Cardiac muscle cell (in vitro differentiated cells and primary cell): ENCODE measurements around the gene MGAT2. TPM values are rescaled to one million over a fixed set of nuclear protein-coding genes. Genes with fewer than 3 reads are reported as not detected.
"Not testable (repeated sequence)": the region's sequence is repeated elsewhere in the genome, so short reads cannot be mapped to it uniquely, and the experiment has no call there.

Experiments used
- DNase-seq, 2 donors: peaks; one replicate each; pipeline versions ENCODE4 v3.0.0 to v3.0.0-alpha.2; 2010 to 2017; ENCODE audit warnings: low read depth in 1 of 2, low spot score in 1 of 2
- H3K27ac ChIP-seq: fragments of 200-600 bp; sonication (generic); 2 replicates; pipeline ENCODE4 v1.5.1; 2016
- H3K27me3 ChIP-seq: fragments of 200-600 bp; sonication (generic); 2 replicates; pipeline ENCODE4 v1.6.0; 2016; ENCODE audit warnings: control low read depth
- H3K36me3 ChIP-seq: fragments of 200-600 bp; sonication (generic); 2 replicates; pipeline ENCODE4 v1.5.1; 2016; ENCODE audit warnings: control low read depth
- H3K4me1 ChIP-seq: fragments of 200-600 bp; sonication (generic); 2 replicates; pipeline ENCODE4 v1.8.1; 2017; ENCODE audit warnings: low read depth, mild to moderate bottlenecking, mixed run types
- H3K4me3 ChIP-seq: fragments of 200-600 bp; sonication (generic); 2 replicates; pipeline ENCODE4 v1.5.1; 2016; ENCODE audit warnings: mild to moderate bottlenecking
- H3K9me3 ChIP-seq: fragments of 200-600 bp; sonication (generic); 2 replicates; pipeline ENCODE4 v1.5.1; 2017; ENCODE audit warnings: low read depth, mild to moderate bottlenecking, control low read depth
- polyA plus RNA-seq: library from polyadenylated mRNA; unstranded; fragments of >200 nt; fragmentation: Nextera tagmentation; extraction: Ambion mirVana; gene quantifications from 2 replicates; pipeline ENCODE4 v1.2.1, GENCODE V29; 2016
- total RNA-seq: library from RNA; depleted of rRNA; stranded (reverse); fragments of >200 nt; gene quantifications from 2 replicates; pipeline ENCODE4 v1.2.3, GENCODE V29; 2016
- TF ChIP-seq, protein P1 (sequence below): IDR thresholded peaks from 2 replicates; pipeline ENCODE4 v1.5.1; 2012; ENCODE audit warnings: low read depth, mild to moderate bottlenecking, low read length

MGAT2 gene
- total and polyA plus RNA-seq, 2 experiments from 2014 or later = 35.9 to 45.3 TPM

DNA sequence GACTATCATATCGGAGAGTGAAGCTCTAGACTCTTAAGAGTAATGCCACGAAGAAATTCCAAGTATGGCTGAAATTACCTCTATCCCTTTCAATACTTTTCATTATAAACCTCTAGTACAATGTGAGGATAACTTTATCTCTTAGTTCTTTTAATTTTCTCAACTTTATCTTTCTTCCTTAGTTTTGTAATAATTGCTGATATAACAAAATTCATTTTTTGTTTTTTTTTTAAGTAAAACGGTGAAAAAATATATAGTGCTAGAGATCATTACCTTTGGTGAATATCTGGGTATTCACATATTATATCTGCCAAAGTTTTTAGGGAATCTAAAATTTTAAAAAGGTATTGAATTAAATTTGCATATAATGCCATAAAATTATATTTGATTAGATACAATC lies 33.9 kb downstream of the MGAT2 start:
- TF ChIP-seq, protein P1, sequence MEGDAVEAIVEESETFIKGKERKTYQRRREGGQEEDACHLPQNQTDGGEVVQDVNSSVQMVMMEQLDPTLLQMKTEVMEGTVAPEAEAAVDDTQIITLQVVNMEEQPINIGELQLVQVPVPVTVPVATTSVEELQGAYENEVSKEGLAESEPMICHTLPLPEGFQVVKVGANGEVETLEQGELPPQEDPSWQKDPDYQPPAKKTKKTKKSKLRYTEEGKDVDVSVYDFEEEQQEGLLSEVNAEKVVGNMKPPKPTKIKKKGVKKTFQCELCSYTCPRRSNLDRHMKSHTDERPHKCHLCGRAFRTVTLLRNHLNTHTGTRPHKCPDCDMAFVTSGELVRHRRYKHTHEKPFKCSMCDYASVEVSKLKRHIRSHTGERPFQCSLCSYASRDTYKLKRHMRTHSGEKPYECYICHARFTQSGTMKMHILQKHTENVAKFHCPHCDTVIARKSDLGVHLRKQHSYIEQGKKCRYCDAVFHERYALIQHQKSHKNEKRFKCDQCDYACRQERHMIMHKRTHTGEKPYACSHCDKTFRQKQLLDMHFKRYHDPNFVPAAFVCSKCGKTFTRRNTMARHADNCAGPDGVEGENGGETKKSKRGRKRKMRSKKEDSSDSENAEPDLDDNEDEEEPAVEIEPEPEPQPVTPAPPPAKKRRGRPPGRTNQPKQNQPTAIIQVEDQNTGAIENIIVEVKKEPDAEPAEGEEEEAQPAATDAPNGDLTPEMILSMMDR = no peak
- Histone ChIP-seq H3K27ac (no peak overlapping the region), H3K4me3 (no peak overlapping the region), H3K4me1 (no peaks in the 10 kb centered on the region), H3K27me3 (no peaks in the 10 kb centered on the region), H3K9me3 (no peaks in the 10 kb centered on the region), H3K36me3 (no peaks in the 10 kb centered on the region)
- no peak for DNase-seq

DNA sequence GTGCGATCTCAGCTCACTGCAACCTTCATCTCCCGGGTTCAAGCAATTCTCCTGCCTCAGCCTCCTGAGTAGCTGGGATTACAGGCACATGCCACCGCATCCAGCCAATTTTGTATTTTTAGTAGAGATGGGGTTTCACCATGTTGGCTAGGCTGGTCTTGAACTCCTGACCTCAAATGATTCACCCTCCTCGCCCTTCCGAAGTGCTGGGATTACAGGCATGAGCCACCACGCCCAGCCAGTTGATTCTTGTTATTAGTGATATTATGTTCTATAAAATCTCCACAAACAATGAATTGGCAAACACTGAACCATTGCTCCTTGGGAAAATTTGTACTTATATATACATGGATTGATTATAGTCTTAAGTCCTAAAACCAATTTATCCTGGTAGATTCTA lies 36.9 kb downstream of the MGAT2 start:
- H3K27me3 ChIP-seq, H3K27ac ChIP-seq, H3K36me3 ChIP-seq, H3K4me3 ChIP-seq, DNase-seq, H3K4me1 ChIP-seq, H3K9me3 ChIP-seq: not testable (repeated sequence)

DNA sequence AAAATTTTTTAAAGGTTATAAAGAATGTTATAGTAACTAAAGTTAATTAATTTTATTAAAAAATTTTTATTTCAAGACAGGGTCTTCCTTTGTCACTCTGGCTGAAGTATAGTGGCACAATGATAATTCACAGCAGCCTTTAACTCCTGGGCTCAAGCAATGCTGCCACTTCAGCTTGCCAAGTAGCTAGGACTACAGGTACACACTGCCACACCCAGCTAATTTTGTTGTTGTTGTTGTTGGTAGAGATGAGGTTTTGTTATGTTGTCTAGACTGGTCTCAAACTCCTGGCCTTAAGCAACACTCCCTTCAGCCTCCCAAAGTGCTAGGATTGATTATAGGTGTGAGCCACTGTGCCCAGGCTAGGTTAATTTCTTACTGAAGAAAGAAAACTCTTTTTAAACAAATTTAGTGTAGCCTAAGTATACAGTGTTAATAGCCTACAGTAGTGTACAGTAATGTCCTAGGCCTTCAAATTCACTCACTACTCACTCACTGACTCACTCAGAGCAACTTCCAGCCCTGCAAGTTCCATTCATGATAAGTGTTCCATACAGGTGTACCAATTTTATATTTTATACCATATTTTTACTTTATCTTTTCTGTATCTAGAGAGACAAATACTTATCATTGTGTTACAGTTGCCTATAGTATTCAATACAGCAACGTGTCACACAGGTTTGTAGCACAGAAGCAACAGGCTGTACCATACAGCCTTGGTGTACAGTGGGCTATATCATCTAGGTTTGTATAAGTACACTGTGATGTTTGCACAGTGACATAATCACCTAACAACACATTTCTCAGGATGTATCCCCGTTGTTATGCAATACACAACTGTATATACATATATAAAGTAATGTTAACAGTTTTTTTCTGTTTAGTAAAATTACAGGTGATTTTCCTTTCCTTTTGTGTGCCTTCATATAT lies 39.2 kb downstream of the MGAT2 start:
- no peak overlapping the region for H3K27ac ChIP-seq
- no peaks in the 10 kb centered on the region for H3K36me3 ChIP-seq
- no peak for DNase-seq
- H3K4me3 ChIP-seq = no peak overlapping the region
- H3K4me1 ChIP-seq = no peaks in the 10 kb centered on the region
- H3K27me3 ChIP-seq = no peaks in the 10 kb centered on the region
- H3K9me3 ChIP-seq = no peaks in the 10 kb centered on the region
- TF ChIP-seq, protein P1 = no peak

DNA sequence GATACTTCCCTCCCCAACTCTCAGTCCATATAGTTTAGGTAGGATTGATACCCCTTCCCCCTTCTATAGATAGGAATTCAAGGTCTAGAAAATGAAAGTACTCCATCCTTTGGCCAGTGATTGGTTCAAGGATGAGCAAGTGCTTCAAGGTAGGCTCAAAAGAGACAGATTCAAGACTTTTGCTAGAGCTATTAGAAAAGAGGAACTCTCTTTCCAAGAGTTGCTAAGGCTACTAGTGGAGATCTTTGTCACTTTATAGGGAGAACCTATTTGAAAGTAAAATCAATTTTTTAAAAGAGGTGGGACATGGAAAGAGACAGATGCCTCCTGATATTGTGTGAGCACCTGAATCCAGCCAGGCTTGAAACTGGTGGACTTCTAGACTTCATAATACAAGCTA lies 49.9 kb downstream of the MGAT2 start:
- TF ChIP-seq, protein P1 = no peak
- Histone ChIP-seq H3K4me1 (no peaks in the 10 kb centered on the region), H3K9me3 (no peaks in the 10 kb centered on the region), H3K27me3 (no peaks in the 10 kb centered on the region), H3K27ac (no peak overlapping the region), H3K36me3 (no peaks in the 10 kb centered on the region), H3K4me3 (no peak overlapping the region)
- DNase-seq = no peak

Other genes starting within 250 kb of the MGAT2 start
- gene RPS29, start 34.4 kb upstream of the MGAT2 start, total RNA-seq = 498 and 2,037 TPM in 2 replicates
- gene RPS29, start 34.4 kb upstream of the MGAT2 start, polyA plus RNA-seq = 1,089 and 1,188 TPM in 2 replicates
- gene LRR1, start 21.9 kb upstream of the MGAT2 start, total RNA-seq = 10.0 and 11.2 TPM in 2 replicates
- 22.8 and 29.5 TPM in 2 replicates for gene LRR1, start 21.9 kb upstream of the MGAT2 start, polyA plus RNA-seq
- gene RPL36AL, start 173 bp upstream of the MGAT2 start, total RNA-seq = 165 and 197 TPM in 2 replicates
- 185 and 208 TPM in 2 replicates for gene RPL36AL, start 173 bp upstream of the MGAT2 start, polyA plus RNA-seq
- 28.0 and 28.9 TPM in 2 replicates for gene DNAAF2, start 14.4 kb downstream of the MGAT2 start, total RNA-seq
- gene DNAAF2, start 14.4 kb downstream of the MGAT2 start, polyA plus RNA-seq = 26.0 and 34.9 TPM in 2 replicates
- gene POLE2, start 67.4 kb downstream of the MGAT2 start, total RNA-seq = 2.8 and 4.5 TPM in 2 replicates
- 9.0 and 11.8 TPM in 2 replicates for gene POLE2, start 67.4 kb downstream of the MGAT2 start, polyA plus RNA-seq
- 0.85 and 2.6 TPM in 2 replicates for gene KLHDC1, start 72.3 kb downstream of the MGAT2 start, total RNA-seq
- gene KLHDC1, start 72.3 kb downstream of the MGAT2 start, polyA plus RNA-seq = 4.0 and 4.1 TPM in 2 replicates
- gene KLHDC2, start 147.4 kb downstream of the MGAT2 start, total RNA-seq = 83.7 and 94.5 TPM in 2 replicates
- gene KLHDC2, start 147.4 kb downstream of the MGAT2 start, polyA plus RNA-seq = 192 and 236 TPM in 2 replicates
- gene NEMF, start 232.0 kb downstream of the MGAT2 start, total RNA-seq = 33.9 and 43.9 TPM in 2 replicates
- 71.9 and 80.5 TPM in 2 replicates for gene NEMF, start 232.0 kb downstream of the MGAT2 start, polyA plus RNA-seq